Endothelial cell of umbilical vein (primary cell): Measurements from ENCODE around the gene HIVEP3.

Source experiments
- CTCF ChIP-seq, 2 donors: IDR thresholded peaks; 1 replicate in 1 of 2; 2 replicates in 1 of 2; pipeline ENCODE4 v1.5.1; 2011; ENCODE audit warnings: low read length in 2 of 2, mild to moderate bottlenecking in 2 of 2, moderate library complexity in 2 of 2, control low read depth in 1 of 2, inconsistent platforms in 1 of 2, low read depth in 1 of 2; ENCODE audit not compliant: insufficient read depth in 1 of 2; ENCODE audit errors: extremely low read depth in 1 of 2
- EZH2 ChIP-seq: IDR thresholded peaks from 2 replicates; pipeline ENCODE4 v1.6.1; 2012; ENCODE audit warnings: borderline replicate concordance, low read depth, mild to moderate bottlenecking, moderate library complexity, low read length, inconsistent platforms; ENCODE audit not compliant: severe bottlenecking
- FOS ChIP-seq: IDR thresholded peaks from 2 replicates; pipeline ENCODE4 v1.6.1; 2011; ENCODE audit warnings: mild to moderate bottlenecking, low read length, moderate library complexity, borderline replicate concordance; ENCODE audit not compliant: insufficient read depth
- JUN ChIP-seq: IDR thresholded peaks from 2 replicates; pipeline ENCODE4 v1.6.1; 2011; ENCODE audit warnings: borderline replicate concordance, low read depth; ENCODE audit not compliant: insufficient read length, insufficient read depth
- MAX ChIP-seq: IDR thresholded peaks from 2 replicates; pipeline ENCODE4 v1.6.1; 2011; ENCODE audit not compliant: insufficient read depth, insufficient read length
- POLR2A ChIP-seq: IDR thresholded peaks from 2 replicates; pipeline ENCODE4 v1.6.1; 2012; ENCODE audit warnings: low read depth, mild to moderate bottlenecking, control low read depth, low read length
- POLR2AphosphoS5 ChIP-seq: IDR thresholded peaks from 2 replicates; pipeline ENCODE4 v1.6.1; 2012; ENCODE audit warnings: low read depth, mild to moderate bottlenecking, control low read depth, low read length, moderate library complexity; ENCODE audit not compliant: insufficient read depth

- TF ChIP-seq CTCF (IDR thresholded peaks at IDR 0.05; ENCODE audit: extremely low read depth in 1 of 2, insufficient read depth in 1 of 2, low read depth in 1 of 2, low read length in 2 of 2) (no peak), POLR2AphosphoS5 (no peak), MAX (no peak), POLR2A (no peak), FOS (no peak), EZH2 (no peak), JUN (no peak)
These were observed 185.0 kb downstream of the HIVEP3 start for GRCh38 chr1:41733725-41734124.
